PFSK-1 (cell line): ENCODE results near the gene MRFAP1.

Experiments used
- FOXP2 ChIP-seq: optimal IDR thresholded peaks from 2 replicates; pipeline ENCODE3; 2011; ENCODE audit warnings: borderline replicate concordance, control low read depth, inconsistent platforms; ENCODE audit not compliant: insufficient read depth; ENCODE audit errors: extremely low read length, extremely low read depth
- POLR2AphosphoS5 ChIP-seq: IDR thresholded peaks from 2 replicates; pipeline ENCODE4 v1.6.1; 2012; ENCODE audit warnings: low read depth, mild to moderate bottlenecking, control low read depth, low read length, moderate library complexity
- REST ChIP-seq, 2 experiments: IDR thresholded peaks; 2 replicates each; pipeline versions ENCODE4 v1.6.1 to v1.8.0; 2011 to 2012; ENCODE audit warnings: low read depth in 2 of 2, low read length in 2 of 2, control low read depth in 1 of 2, inconsistent platforms in 1 of 2, mild to moderate bottlenecking in 1 of 2, moderate library complexity in 1 of 2; ENCODE audit not compliant: insufficient read depth in 1 of 2
- SIN3A ChIP-seq: IDR thresholded peaks from 2 replicates; pipeline ENCODE4 v1.6.1; 2012; ENCODE audit warnings: mild to moderate bottlenecking, low read length, moderate library complexity, borderline replicate concordance; ENCODE audit not compliant: insufficient read depth
- TAF1 ChIP-seq: IDR thresholded peaks from 2 replicates; pipeline ENCODE4 v1.6.1; 2012; ENCODE audit warnings: low read length, control low read depth, borderline replicate concordance; ENCODE audit not compliant: insufficient read depth

Gene MRFAP1

GRCh38 chr4:6605114-6605513 lies 35.4 kb upstream of the MRFAP1 start:
- no peak for TF ChIP-seq TAF1
- TF ChIP-seq FOXP2 = no peak
- no peak for TF ChIP-seq REST (IDR thresholded peaks at IDR 0.05; ENCODE audit: insufficient read depth in 1 of 2, low read depth in 2 of 2, low read length in 2 of 2)
- TF ChIP-seq SIN3A = no peak
- TF ChIP-seq POLR2AphosphoS5 = no peak

GRCh38 chr4:6605605-6606004 lies 34.9 kb upstream of the MRFAP1 start:
- TF ChIP-seq FOXP2 (no peak), POLR2AphosphoS5 (no peak), TAF1 (no peak), REST (IDR thresholded peaks at IDR 0.05; ENCODE audit: insufficient read depth in 1 of 2, low read depth in 2 of 2, low read length in 2 of 2) (no peak), SIN3A (no peak)

- no peak for TF ChIP-seq SIN3A
- TF ChIP-seq REST (IDR thresholded peaks at IDR 0.05; ENCODE audit: insufficient read depth in 1 of 2, low read depth in 2 of 2, low read length in 2 of 2) = no peak
- no peak for TF ChIP-seq TAF1
These were observed 33.8 kb upstream of the MRFAP1 start for GRCh38 chr4:6606465-6607235.

GRCh38 chr4:6607368-6608055 lies 33.0 kb upstream of the MRFAP1 start:
- no peak for TF ChIP-seq TAF1
- TF ChIP-seq FOXP2 = no peak
- TF ChIP-seq SIN3A = no peak
- no peak for TF ChIP-seq REST (IDR thresholded peaks at IDR 0.05; ENCODE audit: insufficient read depth in 1 of 2, low read depth in 2 of 2, low read length in 2 of 2)
- TF ChIP-seq POLR2AphosphoS5 = no peak
